Ramos (cell line): ENCODE data around the gene GRIN2D.

ENCODE experiments used
- in situ Hi-C: fragments of 300-500 bp; cut with MboI; formaldehyde crosslinking; loops from one replicate; pipeline ENCODE4 v1.14.3; 2022; ENCODE audit warnings: low sequenced_read_pairs; ENCODE audit not compliant: unreplicated experiment

GRIN2D gene

GRCh38 chr19:48393559-48394330 lies at the start of gene GRIN2D:
Gene GRIN2D (plus strand): TSS chr19:48393668. CDS start chr19:48398393, 4,725 bp downstream.
- in situ Hi-C loops, result no loop called here

- in situ Hi-C loops, result no loop called here
These were observed 48.6 kb upstream of the GRIN2D start for GRCh38 chr19:48344892-48345291.

- in situ Hi-C loops, result no loop called here
These were observed 47.3 kb upstream of the GRIN2D start for GRCh38 chr19:48346191-48346590.

GRCh38 chr19:48348045-48348444 lies 45.4 kb upstream of the GRIN2D start:
- in situ Hi-C loops, result no loop called here

- in situ Hi-C loops, result no loop called here
These were observed 44.7 kb upstream of the GRIN2D start for GRCh38 chr19:48348737-48349136.

GRCh38 chr19:48350856-48351255 lies 42.6 kb upstream of the GRIN2D start:
- in situ Hi-C loops, result no loop called here

- in situ Hi-C loops, result no loop called here
These were observed 42.1 kb upstream of the GRIN2D start for GRCh38 chr19:48351341-48351752.

GRCh38 chr19:48353677-48354076 lies 39.8 kb upstream of the GRIN2D start:
- in situ Hi-C loops, result no loop called here

- in situ Hi-C loops, result no loop called here
These were observed 39.0 kb upstream of the GRIN2D start for GRCh38 chr19:48354332-48354992.

- in situ Hi-C loops, result no loop called here
These were observed 38.0 kb upstream of the GRIN2D start for GRCh38 chr19:48355365-48355954.

- in situ Hi-C loops, result no loop called here
These were observed 34.3 kb upstream of the GRIN2D start for GRCh38 chr19:48359123-48359522.

- in situ Hi-C loops, result no loop called here
These were observed 31.6 kb upstream of the GRIN2D start for GRCh38 chr19:48361912-48362311.

GRCh38 chr19:48362716-48363499 lies 30.6 kb upstream of the GRIN2D start:
- in situ Hi-C loops, result no loop called here

GRCh38 chr19:48363500-48363809 lies 30.0 kb upstream of the GRIN2D start:
- in situ Hi-C loops, result no loop called here

GRCh38 chr19:48363810-48364597 lies 29.5 kb upstream of the GRIN2D start, which contains the start of the genes SYNGR4 and TMEM143:
Gene SYNGR4 (plus strand): TSS chr19:48364367. CDS start chr19:48365843, 1,476 bp downstream.
Gene TMEM143 (minus strand): TSS chr19:48363940. CDS start chr19:48363920, 20 bp downstream.
- in situ Hi-C loops, result no loop called here

- in situ Hi-C loops, result no loop called here
These were observed 28.7 kb upstream of the GRIN2D start for GRCh38 chr19:48364598-48365348.

- in situ Hi-C loops, result no loop called here
These were observed 27.9 kb upstream of the GRIN2D start for GRCh38 chr19:48365602-48366001.

- in situ Hi-C loops, result no loop called here
These were observed 25.6 kb upstream of the GRIN2D start for GRCh38 chr19:48367855-48368254.

- in situ Hi-C loops, result no loop called here
These were observed 24.5 kb upstream of the GRIN2D start for GRCh38 chr19:48368936-48369335.
